Naive thymus-derived CD8-positive, alpha-beta T cell (primary cell): ENCODE measurements around the gene VTI1A. TPM values are rescaled to one million over a fixed set of nuclear protein-coding genes. Genes with fewer than 3 reads are reported as not detected.

Experiments used
- ATAC-seq, 2 donors: fragments of 150-1000 bp; cut with Tn5 transposase in 1 of 2; sonication (Bioruptor Pico), chemical (Tn5 transposase) in 1 of 2; 1 replicate in 1 of 2; 2 replicates in 1 of 2; pipeline ENCODE4 v1.10.0; 2021; ENCODE audit warnings: mild to moderate bottlenecking in 2 of 2, moderate library complexity in 2 of 2
- POLR2A ChIA-PET: fragments of 350-600 bp; sonication (Branson Sonifier 250); formaldehyde crosslinking; loops from one replicate; lab custom pipeline; 2021; ENCODE audit warnings: antibody characterized with exemption; lab: Charles Lee
- DNase-seq, 10 donors: peaks; one replicate each; pipeline versions ENCODE4 v3.0.0 to v3.0.0-alpha.2; 2020 to 2022
- H3K27ac Mint-ChIP-seq, 10 donors: one replicate each; pipeline ENCODE4 v1.8.0; 2020 to 2022; ENCODE audit warnings: mild to moderate bottlenecking in 10 of 10, mixed read lengths in 10 of 10, moderate library complexity in 4 of 10, inconsistent platforms in 1 of 10
- H3K27me3 Mint-ChIP-seq, 5 donors: one replicate each; pipeline ENCODE4 v1.8.0; 2021 to 2022; ENCODE audit warnings: mixed read lengths in 5 of 5
- H3K36me3 Mint-ChIP-seq, 3 donors: one replicate each; pipeline ENCODE4 v1.8.0; 2020 to 2022; ENCODE audit warnings: mixed read lengths in 3 of 3, mild to moderate bottlenecking in 2 of 3, inconsistent platforms in 1 of 3
- H3K4me1 Mint-ChIP-seq, 4 donors: one replicate each; pipeline ENCODE4 v1.8.0; 2021 to 2022; ENCODE audit warnings: mixed read lengths in 4 of 4
- H3K4me3 Mint-ChIP-seq, 10 donors: one replicate each; pipeline ENCODE4 v1.8.0; 2020 to 2022; ENCODE audit warnings: mild to moderate bottlenecking in 10 of 10, mixed read lengths in 10 of 10, moderate library complexity in 6 of 10, inconsistent platforms in 1 of 10
- H3K9me3 Mint-ChIP-seq, 9 donors: one replicate each; pipeline ENCODE4 v1.8.0; 2020 to 2022; ENCODE audit warnings: mixed read lengths in 9 of 9, mild to moderate bottlenecking in 3 of 9, inconsistent platforms in 1 of 9, moderate library complexity in 1 of 9
- polyA plus RNA-seq, 3 donors: library from polyadenylated mRNA; unstranded; fragments of 300-500 nt; fragmentation: Illumina TruSeq; gene quantifications; one replicate each; pipeline ENCODE4 v1.2.3, GENCODE V29; 2021
- total RNA-seq, 8 experiments: library from RNA in 2 of 8; stranded (reverse) in 2 of 8; gene quantifications; one replicate each; pipeline ENCODE4 v1.2.3 and lab custom pipeline; 2021 to 2026

Gene VTI1A
- total and polyA plus RNA-seq, 5 experiments from 2014 or later, result 24.4 to 42.7 (median 30.2) TPM

GRCh38 chr10:112832959-112833358 is 385.9 kb downstream of the VTI1A start:
- no peak for ATAC-seq
- peaks cover 10 to 26% (median 12%) of the 10 kb centered on the region in 3 donors for H3K36me3 Mint-ChIP-seq
- peaks cover 0 to 4% (median 0%) of the 10 kb centered on the region in 9 donors for H3K9me3 Mint-ChIP-seq
- POLR2A ChIA-PET, result no interaction called here
- DNase-seq, result no peak
- peak overlapping the region in 1 of 10 donors; percentile 20 for H3K4me3 Mint-ChIP-seq
- peaks cover 0 to 3% (median under 1%) of the 10 kb centered on the region in 4 donors for H3K4me1 Mint-ChIP-seq
- H3K27me3 Mint-ChIP-seq, result no peaks in the 10 kb centered on the region
- peak overlapping the region in 1 of 10 donors; percentile 15 for H3K27ac Mint-ChIP-seq

- Mint-ChIP-seq H3K36me3 (peaks cover 10 to 31% (median 12%) of the 10 kb centered on the region in 3 donors), H3K4me3 (peak overlapping the region in 1 of 10 donors; percentile 55), H3K27ac (no peak overlapping the region), H3K4me1 (peaks cover 0 to 3% (median under 1%) of the 10 kb centered on the region in 4 donors), H3K9me3 (peaks cover 0 to 9% (median 0%) of the 10 kb centered on the region in 9 donors), H3K27me3 (no peaks in the 10 kb centered on the region)
- POLR2A ChIA-PET, result no interaction called here
- ATAC-seq, result no peak
- DNase-seq, result no peak
Measured at GRCh38 chr10:112834751-112835181, 387.8 kb downstream of the VTI1A start.

- Mint-ChIP-seq H3K27me3 (no peaks in the 10 kb centered on the region), H3K36me3 (peaks cover 10 to 26% (median 12%) of the 10 kb centered on the region in 3 donors), H3K4me1 (peaks cover 0 to 3% (median under 1%) of the 10 kb centered on the region in 4 donors), H3K27ac (no peak overlapping the region), H3K9me3 (peaks cover 0 to 12% (median 4%) of the 10 kb centered on the region in 9 donors), H3K4me3 (no peak overlapping the region)
- ATAC-seq (no peak), DNase-seq (no peak)
- POLR2A ChIA-PET, result no interaction called here
Measured at GRCh38 chr10:112835217-112835715, 388.3 kb downstream of the VTI1A start.

DNA sequence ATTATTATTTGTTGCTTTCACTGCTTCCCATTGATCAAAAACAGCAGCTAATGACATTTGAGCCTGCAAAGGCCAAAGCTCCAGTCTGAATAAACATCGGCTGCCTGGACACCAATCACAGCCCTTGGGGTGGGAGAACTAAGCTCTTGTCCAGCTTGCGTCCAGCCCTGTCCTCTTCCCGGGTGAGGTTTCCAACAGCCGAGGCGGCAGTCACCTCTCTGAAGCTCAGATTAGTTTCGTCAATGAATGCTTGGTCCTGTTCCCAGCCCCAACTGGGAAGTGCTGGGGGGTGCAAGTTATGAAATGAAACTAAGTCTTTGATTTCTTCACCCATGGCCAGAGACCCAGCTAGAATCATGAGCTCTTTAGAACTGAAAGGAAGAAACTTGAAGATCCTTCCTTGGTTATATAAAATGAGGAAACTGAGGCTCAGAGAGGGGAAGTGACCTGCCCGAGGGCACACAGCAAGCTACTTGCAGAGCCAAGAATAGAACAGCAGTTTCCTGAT is 389.0 kb downstream of the VTI1A start:
- H3K4me1 Mint-ChIP-seq, result peaks cover 0 to 3% (median under 1%) of the 10 kb centered on the region in 4 donors
- H3K27ac Mint-ChIP-seq, result no peak overlapping the region
- DNase-seq (no peak), ATAC-seq (no peak)
- POLR2A ChIA-PET, result no interaction called here
- H3K36me3 Mint-ChIP-seq, result peaks cover 7 to 27% (median 9%) of the 10 kb centered on the region in 3 donors
- H3K4me3 Mint-ChIP-seq, result no peak overlapping the region
- no peaks in the 10 kb centered on the region for H3K27me3 Mint-ChIP-seq
- H3K9me3 Mint-ChIP-seq, result peaks cover 0 to 18% (median 5%) of the 10 kb centered on the region in 9 donors

- Mint-ChIP-seq H3K27ac (no peak overlapping the region), H3K27me3 (no peaks in the 10 kb centered on the region), H3K4me3 (no peak overlapping the region), H3K4me1 (peaks cover 0 to 3% (median 0%) of the 10 kb centered on the region in 4 donors), H3K36me3 (peaks cover 0 to 13% (median 10%) of the 10 kb centered on the region in 3 donors), H3K9me3 (peaks cover 0 to 23% (median 5%) of the 10 kb centered on the region in 9 donors)
- DNase-seq (no peak), ATAC-seq (no peak)
- POLR2A ChIA-PET, result no interaction called here
Measured at GRCh38 chr10:112838784-112839481, 391.9 kb downstream of the VTI1A start.

DNA sequence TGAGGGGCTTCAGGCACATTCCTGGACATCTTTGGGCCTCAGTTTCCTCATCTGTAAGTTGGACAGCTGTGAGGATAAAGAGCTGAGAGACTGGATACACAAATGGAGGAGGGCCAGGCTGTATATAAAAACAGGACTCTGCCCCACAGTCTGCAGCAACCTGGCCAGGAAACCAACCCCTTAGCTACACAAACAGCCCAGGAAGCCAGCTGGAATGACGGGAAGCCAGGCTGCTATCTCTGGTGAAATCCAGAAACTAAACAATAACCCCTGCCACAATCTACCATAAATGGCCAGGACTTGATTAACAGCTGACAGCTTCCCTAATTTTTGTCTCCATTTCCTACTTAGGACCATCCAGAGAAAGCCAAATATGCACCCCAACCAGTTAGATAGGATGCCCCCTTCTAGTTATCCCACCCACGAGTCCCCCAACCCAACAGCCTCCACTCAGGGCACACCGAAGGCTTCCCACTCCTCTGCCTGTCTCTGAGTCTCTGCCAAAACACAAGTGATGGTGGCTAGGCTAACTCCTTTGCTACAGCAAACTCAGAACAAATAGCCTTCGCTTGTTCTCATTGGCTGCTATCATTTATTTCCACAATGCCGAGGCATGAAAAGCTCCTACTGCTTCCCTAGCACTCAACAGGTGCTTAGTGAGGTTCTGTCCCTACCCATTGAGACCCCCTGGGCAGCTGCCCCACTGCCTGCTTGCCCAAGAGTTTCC is 393.1 kb downstream of the VTI1A start:
- H3K9me3 Mint-ChIP-seq, result peaks cover 0 to 26% (median 9%) of the 10 kb centered on the region in 9 donors
- H3K4me3 Mint-ChIP-seq, result no peak overlapping the region
- H3K36me3 Mint-ChIP-seq, result peaks cover 0 to 16% (median 12%) of the 10 kb centered on the region in 3 donors
- POLR2A ChIA-PET, result no interaction called here
- no peak overlapping the region for H3K27ac Mint-ChIP-seq
- H3K27me3 Mint-ChIP-seq, result no peaks in the 10 kb centered on the region
- H3K4me1 Mint-ChIP-seq, result peaks cover 0 to 3% (median 0%) of the 10 kb centered on the region in 4 donors
- ATAC-seq (no peak), DNase-seq (no peak)

DNA sequence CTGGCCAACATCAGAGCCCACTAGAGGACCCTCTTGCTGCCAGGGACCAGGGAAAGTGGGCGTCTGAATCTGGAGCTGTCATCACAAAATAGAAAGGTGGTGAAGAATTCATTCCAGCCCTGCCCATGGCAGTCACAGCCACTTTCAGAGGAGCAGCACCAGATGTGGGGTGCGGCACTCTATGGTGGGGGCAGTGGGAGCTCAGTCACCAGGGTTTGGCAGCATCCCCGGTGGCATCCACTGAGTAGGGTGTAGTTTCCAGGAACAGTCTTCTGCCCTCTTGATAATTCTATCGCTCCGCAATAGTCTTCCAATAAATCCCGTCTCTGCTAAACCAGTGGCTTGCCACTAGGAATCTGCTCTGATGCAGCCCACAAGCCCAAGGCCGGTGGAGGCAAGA is 394.5 kb downstream of the VTI1A start:
- DNase-seq, result no peak
- no peak overlapping the region for H3K27ac Mint-ChIP-seq
- POLR2A ChIA-PET, result no interaction called here
- peaks cover 0 to 18% (median 12%) of the 10 kb centered on the region in 3 donors for H3K36me3 Mint-ChIP-seq
- H3K4me1 Mint-ChIP-seq, result peaks cover 0 to 2% (median 0%) of the 10 kb centered on the region in 4 donors
- no peak overlapping the region for H3K4me3 Mint-ChIP-seq
- ATAC-seq, result no peak
- no peaks in the 10 kb centered on the region for H3K27me3 Mint-ChIP-seq
- peaks cover 0 to 35% (median 12%) of the 10 kb centered on the region in 9 donors for H3K9me3 Mint-ChIP-seq

DNA sequence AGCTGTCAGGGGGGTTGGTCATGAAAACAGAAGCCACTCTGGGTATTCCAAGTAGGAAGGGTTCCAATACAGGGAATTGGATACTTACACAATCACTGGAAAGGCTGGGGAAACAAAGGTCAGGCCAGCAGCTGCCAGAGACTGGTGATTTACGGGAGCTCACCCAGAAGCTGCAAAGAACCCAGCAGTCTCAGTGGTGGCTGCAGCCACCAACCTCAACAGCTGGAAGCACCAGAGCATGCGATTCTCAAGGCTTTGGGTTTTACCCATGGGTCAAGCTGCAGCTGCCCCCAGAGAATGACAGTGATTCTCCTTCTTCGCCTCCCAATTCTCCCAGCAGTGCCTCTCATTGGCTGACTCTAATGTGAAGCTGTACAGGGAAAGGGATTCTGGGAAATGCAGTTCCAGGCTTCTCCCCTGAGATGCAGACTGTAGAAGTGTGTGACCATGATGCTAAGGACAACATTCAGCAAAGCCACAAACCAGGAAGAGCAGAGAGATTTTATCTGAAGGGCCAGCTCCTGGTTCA is 395.9 kb downstream of the VTI1A start:
- Mint-ChIP-seq H3K9me3 (peaks cover 9 to 44% (median 21%) of the 10 kb centered on the region in 9 donors), H3K27me3 (no peaks in the 10 kb centered on the region), H3K4me3 (peak overlapping the region in 1 of 10 donors; percentile 56), H3K27ac (no peak overlapping the region), H3K4me1 (no peaks in the 10 kb centered on the region), H3K36me3 (peaks cover 0 to 26% (median 20%) of the 10 kb centered on the region in 3 donors)
- POLR2A ChIA-PET, result no interaction called here
- no peak for DNase-seq
- no peak for ATAC-seq

DNA sequence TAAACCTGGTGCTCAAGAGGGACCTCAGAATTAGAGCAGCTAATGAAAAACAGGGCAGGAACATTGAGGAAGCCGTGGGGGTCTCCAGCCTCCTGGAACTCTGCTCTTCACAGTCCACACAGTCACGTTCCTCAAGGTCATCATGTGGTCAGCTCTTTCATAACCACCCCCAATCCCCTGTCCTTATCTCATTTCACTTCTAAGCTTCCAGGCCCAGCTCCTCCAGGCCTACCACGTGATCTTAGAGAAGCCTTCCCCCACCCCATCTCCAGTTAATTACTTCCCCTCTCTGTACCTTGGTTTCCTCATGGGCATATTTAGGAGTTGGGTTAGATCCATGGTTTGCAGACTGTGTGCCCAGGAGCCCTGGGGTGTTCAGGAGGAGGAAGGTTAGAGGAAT is 396.6 kb downstream of the VTI1A start:
- POLR2A ChIA-PET, result no interaction called here

DNA sequence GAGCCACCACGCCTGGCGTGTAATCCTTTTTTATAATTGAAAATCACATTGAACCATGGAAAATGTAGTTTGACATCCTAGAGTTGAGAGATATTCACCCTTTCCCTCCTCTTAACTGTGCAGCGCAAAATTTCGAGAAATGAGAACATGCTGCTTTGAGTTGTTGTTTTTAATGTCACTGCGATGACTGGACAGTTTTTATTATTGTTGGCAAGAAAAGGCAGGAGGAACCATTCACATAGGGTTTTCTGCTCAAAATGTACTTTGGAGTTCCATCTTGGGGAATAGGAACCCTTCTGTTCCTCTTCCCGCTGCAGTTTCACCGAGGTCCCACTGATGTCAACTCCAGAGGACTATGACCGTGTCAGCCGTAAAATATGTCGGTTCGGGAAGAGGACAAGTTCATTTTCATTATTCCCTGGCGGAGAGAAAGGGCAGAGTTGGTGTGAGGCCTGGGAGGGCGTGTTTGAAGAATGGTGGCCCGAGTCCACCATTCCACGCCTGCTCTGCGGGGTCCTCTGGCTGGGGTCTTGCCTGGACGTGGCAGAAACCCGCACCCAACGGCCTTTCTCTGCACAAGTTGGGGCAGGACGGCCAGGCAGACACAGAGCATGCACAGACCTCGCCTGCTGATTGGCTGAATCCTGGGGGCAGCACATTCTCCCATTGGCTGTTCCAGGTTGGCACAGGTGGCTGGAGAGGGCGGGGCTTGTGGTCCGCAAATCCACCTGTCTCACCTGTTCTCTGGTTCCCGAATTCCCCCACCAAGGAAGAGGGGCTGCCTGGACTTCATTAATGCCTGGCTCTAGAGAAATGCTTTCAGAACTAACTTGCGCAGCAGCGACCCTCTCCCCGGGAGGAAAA is 397.9 kb downstream of the VTI1A start:
- H3K4me3 Mint-ChIP-seq, result no peak overlapping the region
- peaks cover 0 to 2% (median 0%) of the 10 kb centered on the region in 4 donors for H3K4me1 Mint-ChIP-seq
- ATAC-seq (no peak), DNase-seq (no peak)
- peaks cover 9 to 49% (median 32%) of the 10 kb centered on the region in 9 donors for H3K9me3 Mint-ChIP-seq
- no peaks in the 10 kb centered on the region for H3K27me3 Mint-ChIP-seq
- POLR2A ChIA-PET, result no interaction called here
- H3K36me3 Mint-ChIP-seq, result peaks cover 3 to 32% (median 14%) of the 10 kb centered on the region in 3 donors
- no peak overlapping the region for H3K27ac Mint-ChIP-seq

More for the DNA sequence above, 396.6 kb downstream of the VTI1A start:
- Mint-ChIP-seq H3K4me3 (no peak overlapping the region), H3K9me3 (peaks cover 9 to 47% (median 28%) of the 10 kb centered on the region in 9 donors), H3K4me1 (peaks cover 0 to 2% (median 0%) of the 10 kb centered on the region in 4 donors), H3K27me3 (no peaks in the 10 kb centered on the region), H3K27ac (no peak overlapping the region), H3K36me3 (peaks cover 3 to 32% (median 18%) of the 10 kb centered on the region in 3 donors)
- DNase-seq (no peak), ATAC-seq (no peak)

DNA sequence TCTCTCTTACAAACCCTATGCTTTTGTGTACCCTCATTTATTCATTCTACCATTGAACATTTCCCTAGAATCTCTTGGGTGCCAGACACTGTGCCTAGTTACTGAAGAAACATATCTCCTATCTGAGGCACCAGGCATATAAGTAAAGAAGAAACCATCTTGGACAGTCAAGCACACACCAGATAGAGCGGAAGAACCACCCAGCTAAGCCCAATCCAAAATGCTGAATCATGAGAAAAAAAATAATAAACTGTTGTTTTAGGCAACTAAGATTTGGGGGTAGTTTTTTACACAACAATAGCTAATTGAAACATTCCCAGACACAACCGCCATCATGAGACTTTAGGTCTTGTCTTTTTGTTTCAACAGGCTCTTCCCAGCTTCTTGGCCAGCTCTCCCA is 400.8 kb downstream of the VTI1A start:
- Mint-ChIP-seq H3K27me3 (no peaks in the 10 kb centered on the region), H3K9me3 (peaks cover 9 to 43% (median 27%) of the 10 kb centered on the region in 9 donors), H3K27ac (no peak overlapping the region), H3K36me3 (peaks cover 3 to 32% (median 11%) of the 10 kb centered on the region in 3 donors), H3K4me1 (peaks cover 0 to 15% (median 0%) of the 10 kb centered on the region in 4 donors), H3K4me3 (no peak overlapping the region)
- no peak for DNase-seq
- POLR2A ChIA-PET, result no interaction called here
- ATAC-seq, result no peak
